Gastrocnemius medialis (tissue), 4 donors: ENCODE measurements around the gene BCL7A. TPM values are rescaled to one million over a fixed set of nuclear protein-coding genes. Genes with fewer than 3 reads are reported as not detected.
A peak's percentile ranks its signal among the peaks of the same experiment; 100 is the strongest.

Experiments
- ATAC-seq, 2 donors: fragments of 150-250 bp; one replicate each; pipeline ENCODE4 v1.9.1; 2016
- DNase-seq, 2 donors: peaks; one replicate each; pipeline ENCODE4 v3.0.0-alpha.2; 2019
- H3K27ac ChIP-seq, 4 donors: fragments of 200-600 bp; sonication (generic); 1 replicate in 1 of 4; 2 replicates in 3 of 4; pipeline ENCODE4 v1.5.1; 2016 to 2018; ENCODE audit warnings: mild to moderate bottlenecking in 2 of 4, moderate library complexity in 1 of 4
- H3K27me3 ChIP-seq, 3 donors: fragments of 200-600 bp; sonication (generic) in 2 of 3; 1 replicate in 1 of 3; 2 replicates in 2 of 3; pipeline versions ENCODE4 v1.5.1 to v1.6.0; 2016 to 2019; ENCODE audit warnings: mild to moderate bottlenecking in 1 of 3, moderate library complexity in 1 of 3
- H3K36me3 ChIP-seq, 2 donors: fragments of 200-600 bp; sonication (generic) in 1 of 2; one replicate each; pipeline ENCODE4 v1.5.1; 2017 to 2018
- H3K4me1 ChIP-seq, 2 donors: fragments of 200-600 bp; sonication (generic) in 1 of 2; one replicate each; pipeline ENCODE4 v1.5.1; 2016 to 2017; ENCODE audit warnings: mild to moderate bottlenecking in 2 of 2
- H3K4me3 ChIP-seq, 4 donors: fragments of 200-600 bp; sonication (generic) in 3 of 4; 1 replicate in 1 of 4; 2 replicates in 3 of 4; pipeline ENCODE4 v1.5.1; 2016 to 2019; ENCODE audit warnings: mild to moderate bottlenecking in 2 of 4
- H3K9me3 ChIP-seq, 3 donors: fragments of 200-600 bp; sonication (generic) in 2 of 3; 1 replicate in 1 of 3; 2 replicates in 2 of 3; pipeline ENCODE4 v1.5.1; 2016 to 2019
- POLR2A ChIP-seq, 2 donors: fragments of 450-650 bp; IDR thresholded peaks; one replicate each; pipeline ENCODE4 v1.6.1; 2017; ENCODE audit warnings: antibody characterized with exemption in 2 of 2, mild to moderate bottlenecking in 2 of 2, moderate library complexity in 2 of 2
- in situ Hi-C, 4 donors: fragments of 200-750 bp; cut with MboI; loops; one replicate each; pipeline versions ENCODE4 v1.15.0 to v1.8.0; 2017; ENCODE audit warnings: low sequenced_read_pairs in 4 of 4
- intact Hi-C: fragments of 100-400 bp; cut with DNase I; formaldehyde crosslinking; loops from one replicate; pipeline ENCODE4 v1.15.1; 2023; ENCODE audit warnings: low total_unique reads
- total RNA-seq, 4 donors: library from RNA; depleted of rRNA; stranded (reverse); fragments of >200 nt; gene quantifications; one replicate each; pipeline versions ENCODE4 v1.1.0 to v1.2.3, GENCODE V29; 2016
- TF ChIP-seq, protein P1 (sequence below), 5 experiments: fragments of 450-650 bp in 3 of 5; fragments of 200-600 bp in 2 of 5; sonication (generic) in 2 of 5; IDR thresholded peaks in 4 of 5; conservative IDR thresholded peaks in 1 of 5; 1 replicate in 4 of 5; 2 replicates in 1 of 5; pipeline ENCODE4 v1.5.1; 2016 to 2019; ENCODE audit warnings: antibody characterized with exemption in 5 of 5, mild to moderate bottlenecking in 3 of 5, moderate library complexity in 3 of 5

BCL7A gene
- total RNA-seq, 4 donors from 2014 or later: 9.8 to 23.5 (median 13.7) TPM

DNA sequence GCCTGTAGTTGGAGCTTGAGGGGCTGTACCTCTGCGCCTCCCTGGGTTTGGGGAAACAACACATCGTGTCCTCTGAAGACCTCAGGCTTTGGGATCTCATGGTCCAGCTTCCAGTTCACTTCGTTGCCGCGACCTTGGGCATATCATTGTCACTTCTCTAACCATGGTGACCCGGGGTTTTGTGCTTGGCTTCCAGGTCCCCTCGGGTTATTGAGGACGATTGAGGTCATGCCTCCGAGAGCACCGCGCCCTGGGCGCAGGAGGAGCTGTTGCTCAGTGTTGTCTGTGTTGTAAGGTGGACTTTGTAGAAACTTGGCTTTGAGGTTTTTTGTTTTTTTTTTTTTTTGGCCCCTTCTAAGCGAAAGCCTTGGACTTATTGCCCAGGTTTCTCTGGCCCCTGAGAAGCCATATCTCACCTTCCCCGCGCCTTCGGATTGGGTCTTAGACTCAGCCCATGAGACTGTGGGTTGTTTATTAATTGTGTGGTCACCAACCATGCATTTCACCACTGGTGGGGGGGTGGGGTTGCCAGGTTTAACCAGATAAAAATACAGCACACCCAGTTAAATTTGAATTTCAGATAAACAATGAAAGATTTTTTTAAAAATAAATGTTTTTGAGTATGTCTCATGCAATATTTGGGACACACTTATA is 2.6 kb downstream of the BCL7A start:
- TF ChIP-seq, protein P1, sequence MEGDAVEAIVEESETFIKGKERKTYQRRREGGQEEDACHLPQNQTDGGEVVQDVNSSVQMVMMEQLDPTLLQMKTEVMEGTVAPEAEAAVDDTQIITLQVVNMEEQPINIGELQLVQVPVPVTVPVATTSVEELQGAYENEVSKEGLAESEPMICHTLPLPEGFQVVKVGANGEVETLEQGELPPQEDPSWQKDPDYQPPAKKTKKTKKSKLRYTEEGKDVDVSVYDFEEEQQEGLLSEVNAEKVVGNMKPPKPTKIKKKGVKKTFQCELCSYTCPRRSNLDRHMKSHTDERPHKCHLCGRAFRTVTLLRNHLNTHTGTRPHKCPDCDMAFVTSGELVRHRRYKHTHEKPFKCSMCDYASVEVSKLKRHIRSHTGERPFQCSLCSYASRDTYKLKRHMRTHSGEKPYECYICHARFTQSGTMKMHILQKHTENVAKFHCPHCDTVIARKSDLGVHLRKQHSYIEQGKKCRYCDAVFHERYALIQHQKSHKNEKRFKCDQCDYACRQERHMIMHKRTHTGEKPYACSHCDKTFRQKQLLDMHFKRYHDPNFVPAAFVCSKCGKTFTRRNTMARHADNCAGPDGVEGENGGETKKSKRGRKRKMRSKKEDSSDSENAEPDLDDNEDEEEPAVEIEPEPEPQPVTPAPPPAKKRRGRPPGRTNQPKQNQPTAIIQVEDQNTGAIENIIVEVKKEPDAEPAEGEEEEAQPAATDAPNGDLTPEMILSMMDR (IDR thresholded peaks at IDR 0.05 in 4 of 5, conservative IDR thresholded peaks at IDR 0.05 in 1 of 5): no peak
- no peak for TF ChIP-seq POLR2A (IDR thresholded peaks at IDR 0.05)
- in situ Hi-C loops: no loop called here
- peaks cover 39 to 59% of the 10 kb centered on the region in 2 donors for H3K4me1 ChIP-seq
- H3K4me3 ChIP-seq: peak overlapping the region; percentile 62 to 79 (median 73)
- peak in 1 of 2 donors; percentile 41 for DNase-seq
- peak overlapping the region; percentile 84 to 96 (median 91) for H3K27ac ChIP-seq
- no peaks in the 10 kb centered on the region for H3K36me3 ChIP-seq
- H3K9me3 ChIP-seq: no peaks in the 10 kb centered on the region
- no peak for ATAC-seq
- intact Hi-C loops: loop anchor here (5.0 kb wide), 2 partner anchors 107 to 227 kb away; partner anchors contain the start of gene CFAP251
- H3K27me3 ChIP-seq: no peaks in the 10 kb centered on the region

DNA sequence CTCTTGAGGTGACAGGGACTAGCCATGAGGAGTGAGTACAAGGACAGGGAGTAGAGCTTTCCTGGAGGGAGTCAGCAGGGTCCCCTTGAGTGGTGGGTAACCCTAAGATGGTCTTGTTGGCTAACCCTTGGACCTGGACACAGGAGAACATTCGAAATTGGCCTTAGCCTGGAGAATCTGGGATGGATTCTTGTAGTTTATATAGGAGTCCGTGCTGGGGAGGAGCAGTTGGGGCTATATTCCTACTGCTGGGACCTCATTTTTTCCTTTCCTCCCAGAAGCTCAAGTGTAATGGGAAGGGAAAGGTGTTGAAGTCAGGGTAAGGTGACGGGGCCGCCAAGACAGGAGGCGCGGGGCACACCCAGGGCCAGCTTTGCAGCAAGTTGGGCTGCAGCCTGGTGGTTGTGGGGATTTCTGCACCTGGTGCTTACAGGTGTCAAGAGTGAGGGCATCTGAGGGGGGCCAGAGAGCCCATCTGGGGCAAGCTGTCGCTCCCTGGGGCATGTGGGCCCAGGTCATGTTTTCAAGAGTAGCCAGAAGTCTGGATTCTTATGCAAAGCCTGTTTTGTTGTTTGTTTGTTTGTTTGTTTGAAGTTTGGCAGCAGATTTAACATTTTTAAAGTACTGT is 5.1 kb downstream of the BCL7A start:
- H3K27me3 ChIP-seq: no peaks in the 10 kb centered on the region
- intact Hi-C loops (loop anchor here (2.0 kb wide), 1 partner anchor 72 kb away; no protein-coding TSS in a partner anchor), in situ Hi-C loops (no loop called here)
- no peak overlapping the region for H3K4me3 ChIP-seq
- H3K27ac ChIP-seq: peak overlapping the region; percentile 24 to 68 (median 42)
- H3K4me1 ChIP-seq: peaks cover 34 to 72% of the 10 kb centered on the region in 2 donors
- no peaks in the 10 kb centered on the region for H3K36me3 ChIP-seq
- H3K9me3 ChIP-seq: no peaks in the 10 kb centered on the region
- DNase-seq (no peak), ATAC-seq (no peak)
- no peak for TF ChIP-seq POLR2A (IDR thresholded peaks at IDR 0.05)
- TF ChIP-seq, protein P1 (IDR thresholded peaks at IDR 0.05 in 4 of 5, conservative IDR thresholded peaks at IDR 0.05 in 1 of 5): no peak

DNA sequence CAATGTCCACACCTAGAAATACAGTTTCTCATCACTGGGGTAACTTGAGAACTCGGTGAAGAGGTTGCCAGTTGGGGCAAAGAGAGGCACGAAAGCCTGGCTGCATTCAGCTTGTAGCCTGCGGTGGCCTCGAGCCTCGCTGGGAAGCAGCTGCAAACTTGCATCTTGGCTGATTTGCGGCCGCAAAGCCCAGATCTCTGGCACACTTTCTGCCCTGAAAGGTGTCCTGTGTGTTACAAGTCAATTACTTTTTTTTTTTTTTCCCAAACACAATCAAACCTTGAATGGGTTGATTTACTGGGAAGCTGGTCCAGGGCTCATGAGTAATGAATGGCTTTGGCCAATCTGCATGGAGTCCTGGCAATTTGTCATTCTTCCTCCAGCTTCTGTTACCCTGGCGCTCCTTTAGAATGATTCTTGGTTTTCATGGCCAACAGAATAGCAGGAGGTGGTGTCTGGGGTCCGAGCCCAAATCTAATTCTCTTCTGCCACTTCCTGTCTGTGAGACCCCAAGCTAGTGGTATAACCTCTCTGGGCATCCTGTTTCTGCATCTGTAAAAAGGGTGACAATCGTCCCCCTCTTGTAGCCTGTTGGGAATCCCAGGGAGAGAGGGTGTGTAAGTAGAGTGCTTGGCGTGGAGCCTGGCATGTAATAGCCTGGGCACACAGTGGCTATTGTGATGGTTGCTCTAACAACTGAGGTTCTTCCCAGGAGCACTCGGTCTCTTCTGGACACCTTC is 6.7 kb downstream of the BCL7A start:
- no peaks in the 10 kb centered on the region for H3K9me3 ChIP-seq
- in situ Hi-C loops: no loop called here
- intact Hi-C loops: no loop called here
- ATAC-seq: peak; percentile 48 to 66
- peak; percentile 47 to 71 for DNase-seq
- no peaks in the 10 kb centered on the region for H3K36me3 ChIP-seq
- peak overlapping the region; percentile 50 to 75 (median 70) for H3K27ac ChIP-seq
- H3K4me1 ChIP-seq: peaks cover 34 to 67% of the 10 kb centered on the region in 2 donors
- no peak for TF ChIP-seq POLR2A (IDR thresholded peaks at IDR 0.05)
- TF ChIP-seq, protein P1 (IDR thresholded peaks at IDR 0.05 in 4 of 5, conservative IDR thresholded peaks at IDR 0.05 in 1 of 5): no peak
- no peaks in the 10 kb centered on the region for H3K27me3 ChIP-seq
- no peak overlapping the region for H3K4me3 ChIP-seq

DNA sequence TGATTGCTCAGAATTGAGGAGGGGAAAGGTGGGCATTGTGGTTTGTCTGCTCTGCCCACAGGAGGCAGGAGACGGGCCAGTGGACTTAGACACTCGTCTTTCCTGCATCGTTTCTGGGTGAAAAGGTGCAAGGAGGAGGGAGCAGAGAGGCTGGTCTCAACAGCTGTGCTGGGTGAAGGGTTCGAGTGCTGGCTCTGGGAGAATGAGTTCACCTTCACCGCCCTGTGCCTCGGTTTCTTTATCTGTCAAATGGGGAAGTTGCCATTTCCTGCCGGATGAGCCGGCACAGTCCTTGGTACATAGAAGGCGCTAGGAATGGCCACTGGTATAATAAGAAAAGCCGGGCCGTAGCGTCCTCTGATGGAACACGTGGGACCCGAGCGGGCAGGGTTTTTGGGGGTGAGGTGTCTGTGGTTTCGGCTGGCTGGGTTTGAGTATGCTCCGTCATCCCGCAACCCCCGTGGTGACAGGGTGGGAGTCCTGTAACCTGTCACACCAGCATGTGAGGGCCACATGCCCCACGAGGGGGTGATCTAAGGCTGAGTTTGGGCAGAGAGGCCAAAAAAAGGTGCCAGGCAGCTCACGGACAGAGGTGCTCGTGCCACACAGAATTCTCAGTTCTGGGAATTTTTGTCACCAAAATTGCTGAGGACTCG is 7.3 kb downstream of the BCL7A start:
- in situ Hi-C loops (no loop called here), intact Hi-C loops (no loop called here)
- peak overlapping the region in 3 of 4 donors; percentile 50 to 68 (median 51) for H3K27ac ChIP-seq
- H3K4me1 ChIP-seq: peaks cover 30 to 60% of the 10 kb centered on the region in 2 donors
- ATAC-seq (no peak), DNase-seq (no peak)
- no peaks in the 10 kb centered on the region for H3K36me3 ChIP-seq
- TF ChIP-seq POLR2A (IDR thresholded peaks at IDR 0.05): no peak
- TF ChIP-seq, protein P1 (IDR thresholded peaks at IDR 0.05 in 4 of 5, conservative IDR thresholded peaks at IDR 0.05 in 1 of 5): no peak
- H3K4me3 ChIP-seq: no peak overlapping the region
- no peaks in the 10 kb centered on the region for H3K27me3 ChIP-seq
- no peaks in the 10 kb centered on the region for H3K9me3 ChIP-seq
